NCI-H1417 treated with DMSO at 0.1 percent for 48 hours (cell line): ENCODE measurements around the gene DAGLA.

Source experiments
- DNase-seq: peaks from one replicate; lab custom pipeline; 2025; lab: John Stamatoyannopoulos, UW

DAGLA gene

DNA sequence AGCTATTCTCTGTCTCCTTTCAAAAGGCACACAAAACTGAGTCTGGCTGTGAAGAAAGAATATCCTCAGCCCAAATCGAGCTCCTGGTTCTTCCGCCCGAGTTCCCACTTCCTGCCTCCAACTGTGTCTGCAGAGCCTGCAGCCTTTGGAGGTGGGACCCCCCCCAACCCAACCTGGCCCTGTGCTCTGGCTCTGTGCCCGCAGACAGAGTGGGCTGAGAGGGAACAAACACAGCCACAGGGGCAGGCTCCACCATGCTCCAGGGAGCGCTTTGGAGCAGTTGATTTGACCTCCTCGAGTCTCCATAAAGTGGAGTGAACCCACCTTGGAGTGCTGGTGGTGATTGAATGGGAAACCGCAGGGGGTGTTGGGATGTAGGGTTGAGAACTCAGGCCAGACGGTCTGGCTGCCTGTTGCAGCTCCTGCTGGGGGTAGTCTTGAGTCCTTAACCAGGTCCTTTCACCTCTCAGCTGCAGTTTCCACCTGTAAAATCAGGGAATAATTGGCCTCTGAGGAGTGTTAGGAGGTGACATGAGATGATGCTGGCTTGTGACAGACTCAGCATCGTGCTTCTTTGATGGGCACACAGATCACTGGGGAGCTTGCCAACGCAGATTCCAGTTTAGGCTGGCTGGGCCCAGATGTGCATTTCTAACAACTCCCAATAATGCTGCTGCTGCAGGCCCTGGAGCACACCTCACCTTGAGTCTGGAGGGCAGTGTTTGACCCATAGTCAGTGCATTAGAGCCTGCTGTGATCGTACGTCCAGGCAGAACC, 11.4 kb downstream of the DAGLA start:
- DNase-seq: no peak

DNA sequence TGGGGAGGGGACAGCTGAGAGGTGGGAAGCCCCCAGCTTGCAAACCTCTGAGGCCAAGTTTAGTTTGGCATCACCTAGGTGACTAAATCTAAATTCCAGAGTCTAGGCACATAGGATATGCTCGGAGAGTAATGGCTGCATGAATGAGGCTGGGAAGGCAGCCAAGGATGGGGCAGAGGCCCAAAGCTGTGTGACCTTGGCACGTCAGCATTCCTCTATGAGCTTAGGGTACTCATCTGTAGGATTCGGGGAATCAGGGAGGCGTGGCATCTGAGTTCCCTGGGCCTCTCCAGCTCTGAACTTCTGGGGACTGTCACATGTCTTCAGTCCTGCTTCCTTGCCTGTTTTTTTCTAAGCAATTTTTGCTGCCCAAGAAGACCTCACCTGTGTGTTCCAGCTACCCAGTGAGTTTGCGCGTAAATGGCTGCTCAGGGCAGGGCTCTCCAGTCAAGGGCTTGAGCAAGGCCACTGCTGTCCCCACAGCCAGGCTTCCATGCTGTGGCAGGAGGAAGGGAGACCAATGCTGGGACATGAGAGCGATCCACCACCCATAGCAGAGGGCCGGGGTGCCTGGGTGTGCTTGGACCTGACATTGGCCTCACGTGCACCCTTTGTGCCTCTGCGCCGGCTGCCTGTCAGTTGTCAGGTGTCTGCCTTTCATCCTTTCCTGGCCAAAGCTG, 13.9 kb downstream of the DAGLA start:
- DNase-seq: no peak

DNA sequence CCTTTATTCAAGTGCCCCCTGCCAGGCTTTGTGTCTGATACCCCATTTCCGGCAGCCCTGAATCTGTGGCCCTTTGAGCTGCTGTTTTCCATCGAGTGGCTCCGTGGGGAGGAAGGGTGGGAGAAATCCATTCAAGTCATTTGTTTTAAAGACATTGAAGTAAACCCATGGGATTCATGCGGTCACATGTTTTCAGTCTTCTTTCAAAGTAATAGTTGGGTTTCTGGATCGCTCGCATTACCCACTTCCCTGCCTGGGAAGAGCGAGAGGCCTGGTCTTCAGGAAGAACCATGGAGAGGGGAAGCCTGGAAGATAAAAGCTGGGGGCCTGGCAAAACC, 14.4 kb downstream of the DAGLA start:
- DNase-seq: no peak

DNA sequence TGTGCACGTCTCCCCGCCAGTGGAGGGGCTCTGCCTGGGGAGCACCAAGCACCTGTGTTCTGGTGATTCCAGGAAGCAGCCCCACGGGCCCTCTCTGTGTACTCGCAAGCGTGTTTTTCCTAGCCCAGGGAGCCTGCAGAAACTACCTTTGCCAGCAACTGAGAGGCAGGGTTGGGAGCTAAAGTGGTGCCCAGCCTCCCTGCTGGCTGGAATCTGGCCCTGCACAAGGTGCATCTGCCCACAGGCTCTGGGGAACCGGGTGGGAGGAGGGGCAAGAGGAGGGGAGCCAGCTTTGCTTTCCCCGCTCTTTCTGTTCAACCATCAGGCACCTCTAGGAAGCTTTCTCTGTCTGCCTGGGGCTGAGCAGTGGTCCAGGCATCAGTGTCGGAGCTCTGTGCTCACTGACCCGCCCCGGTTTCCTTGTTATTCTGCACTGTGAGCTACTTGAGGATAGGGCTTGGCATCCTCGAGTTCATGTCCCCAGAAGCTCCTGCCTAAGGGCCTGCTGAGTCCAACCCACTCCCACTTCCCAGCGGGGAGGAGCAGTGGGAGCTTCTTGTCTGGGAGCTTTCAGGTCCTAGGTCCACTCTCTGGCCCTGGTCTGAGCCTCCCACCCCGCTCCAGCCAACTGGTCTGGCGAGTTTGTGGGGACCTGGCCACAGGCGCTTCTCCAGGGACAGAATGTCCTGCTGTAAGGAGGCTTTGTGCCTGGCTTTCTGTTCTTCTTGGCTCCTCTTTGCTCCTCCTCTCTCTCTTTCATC, 14.9 kb downstream of the DAGLA start:
- no peak for DNase-seq

DNA sequence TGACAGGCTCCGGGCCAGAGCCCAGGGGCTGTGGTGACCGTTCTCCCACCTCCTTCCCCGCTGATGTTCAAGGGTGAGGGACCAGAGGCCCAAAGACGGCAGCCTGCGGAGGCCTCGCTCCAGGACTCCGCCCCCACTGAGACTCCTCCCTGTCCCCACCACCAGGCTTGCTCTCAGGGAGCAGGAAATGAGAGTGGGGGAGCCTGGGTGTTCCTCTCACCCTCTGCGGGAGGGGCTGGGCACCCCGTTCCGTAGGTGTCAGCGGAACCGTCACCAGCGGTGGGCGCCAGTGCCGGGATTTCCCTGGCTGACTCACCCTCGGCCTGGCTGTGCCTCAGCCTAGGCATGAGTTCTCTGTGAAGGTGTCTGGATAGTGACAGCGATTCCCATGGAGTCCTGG, 15.7 kb downstream of the DAGLA start:
- no peak for DNase-seq

DNA sequence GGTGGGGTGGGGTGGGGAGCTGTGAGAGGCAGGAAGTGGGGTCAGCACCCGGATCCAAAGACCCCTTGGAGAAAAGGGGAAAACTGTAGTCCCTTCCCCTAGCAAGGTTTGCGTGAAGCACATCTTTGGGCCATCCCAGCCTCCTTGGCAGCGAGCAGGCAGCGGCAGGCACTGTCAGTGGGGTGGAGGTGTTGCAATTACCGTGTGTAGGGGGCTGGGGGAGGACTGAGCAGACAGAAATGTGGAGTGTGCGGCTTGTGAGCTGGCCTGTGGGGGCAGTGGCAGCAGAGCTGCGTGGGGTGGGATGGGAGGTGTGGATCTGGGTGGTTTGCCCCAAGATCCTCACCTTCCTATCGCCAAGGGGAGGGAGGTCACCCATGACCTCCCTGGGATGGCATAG, 16.4 kb downstream of the DAGLA start:
- no peak for DNase-seq

DNA sequence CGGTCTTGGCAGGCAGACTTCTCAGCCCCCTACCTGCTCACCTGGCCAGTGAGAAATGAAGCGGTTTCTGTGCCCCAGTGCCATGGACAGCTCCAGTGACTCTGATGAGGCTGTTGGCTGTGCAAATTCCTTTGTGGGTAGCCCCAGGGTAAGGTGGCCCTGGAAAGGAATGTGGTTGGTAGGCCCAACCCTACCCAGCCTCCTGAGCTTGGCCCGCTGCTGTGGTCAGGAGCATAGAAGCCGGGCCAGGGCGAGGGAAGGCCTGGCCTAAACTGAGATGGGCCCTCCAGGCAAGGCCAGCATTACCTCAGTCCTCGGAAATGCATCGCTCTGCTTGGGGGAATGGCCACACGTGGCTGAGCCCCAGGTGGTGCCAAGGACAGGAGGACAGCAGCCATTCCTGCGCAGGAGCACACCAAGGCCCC, 16.9 kb downstream of the DAGLA start:
- no peak for DNase-seq

DNA sequence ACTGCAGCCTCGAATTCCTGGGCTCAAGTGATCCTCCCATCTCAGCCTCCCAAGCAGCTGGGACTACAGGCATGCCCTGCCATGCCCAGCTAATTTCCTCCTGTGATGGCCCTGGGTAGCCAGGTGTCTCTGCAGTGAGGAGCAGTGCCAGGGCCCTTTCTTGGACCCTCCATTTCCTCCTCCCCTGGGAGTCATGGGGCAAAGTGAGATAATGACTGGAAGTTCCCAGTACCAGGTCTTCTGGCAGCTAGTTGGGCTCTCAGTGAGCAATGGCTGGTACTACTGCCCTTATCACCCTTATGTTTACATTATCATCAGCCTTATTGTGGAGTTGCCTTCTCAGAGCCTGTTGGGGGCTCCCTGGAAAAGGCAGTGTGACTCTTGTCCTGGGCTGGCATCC, 17.6 kb downstream of the DAGLA start:
- DNase-seq: no peak

DNA sequence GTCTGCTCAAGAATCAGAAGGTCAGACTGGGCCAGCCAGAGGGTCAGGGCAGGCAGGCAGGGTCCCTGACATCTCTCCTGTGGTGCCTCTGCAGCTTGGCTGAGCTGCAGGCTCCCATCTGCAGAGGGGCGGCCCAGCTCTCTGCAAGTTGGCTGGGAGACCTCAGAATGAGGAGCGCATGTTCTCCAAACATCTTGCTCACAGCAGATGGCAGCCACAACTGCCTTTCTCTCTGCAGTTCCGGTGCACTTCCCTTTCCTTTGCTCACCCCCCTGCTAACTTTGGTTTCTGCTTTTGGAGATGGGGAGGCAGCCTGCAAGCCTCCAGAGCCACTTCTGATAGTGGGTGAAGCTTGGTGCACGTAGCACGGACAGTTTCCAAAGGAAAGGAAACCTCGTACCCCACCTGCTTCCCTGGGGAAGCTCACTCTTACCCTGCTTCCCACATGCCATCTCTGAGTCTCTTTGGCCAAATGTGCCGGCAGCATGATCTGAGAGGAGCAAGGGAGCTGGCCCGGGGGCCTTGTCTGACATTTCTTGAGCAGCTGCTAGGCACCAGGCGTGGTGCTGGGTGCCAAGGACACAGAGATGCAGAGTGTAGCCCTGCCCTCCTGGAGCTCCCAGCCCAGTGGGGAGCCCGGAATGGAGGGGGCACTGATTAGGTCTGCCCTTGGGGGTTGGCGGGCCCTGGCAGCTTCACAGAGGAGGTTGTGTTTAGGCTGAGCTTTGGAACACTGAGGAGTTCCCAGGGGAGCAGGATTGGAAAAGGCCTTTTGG, 18.2 kb downstream of the DAGLA start:
- DNase-seq: no peak

DNA sequence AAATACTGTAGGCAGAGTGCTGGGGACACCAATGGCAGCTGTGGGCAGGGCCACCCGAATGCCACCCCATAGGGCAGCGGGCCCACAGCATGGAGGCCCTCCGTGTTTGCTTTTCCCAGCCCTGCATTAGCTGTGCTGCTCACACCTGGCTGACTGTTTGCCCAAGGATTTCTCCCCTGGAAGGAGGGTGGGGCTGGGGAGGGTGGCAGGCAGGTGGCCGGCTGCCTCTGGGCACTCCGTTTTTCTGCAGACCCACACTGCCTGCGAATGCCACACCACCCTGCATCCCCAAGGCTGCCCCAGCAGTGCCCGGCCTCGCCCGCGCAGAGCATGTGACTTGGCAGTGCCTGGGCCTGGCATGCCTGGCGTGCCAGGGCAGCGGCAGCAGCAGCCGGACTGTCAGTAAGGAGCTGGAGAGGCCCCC, 19.6 kb downstream of the DAGLA start:
- DNase-seq: peak; percentile 82

DNA sequence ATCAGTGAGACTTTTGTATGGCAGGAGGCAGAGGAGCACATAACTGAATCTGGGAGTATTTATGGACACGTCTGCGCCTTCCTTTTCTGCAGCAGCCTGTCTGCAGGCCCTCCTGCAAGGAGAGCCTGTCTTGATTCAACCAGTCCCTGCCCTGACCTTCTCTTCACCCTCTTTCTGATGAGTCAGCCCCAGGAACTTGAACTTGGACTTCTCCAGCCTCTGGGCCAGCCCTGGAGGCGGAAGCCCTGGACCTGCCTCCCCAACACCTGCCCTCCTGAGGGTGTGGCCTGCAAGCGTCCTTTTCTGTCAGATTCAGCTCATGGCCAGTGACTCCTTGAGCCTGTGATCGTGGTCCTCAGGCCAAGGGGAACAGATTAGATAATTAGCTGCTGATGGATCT, 20.0 kb downstream of the DAGLA start:
- no peak for DNase-seq

DNA sequence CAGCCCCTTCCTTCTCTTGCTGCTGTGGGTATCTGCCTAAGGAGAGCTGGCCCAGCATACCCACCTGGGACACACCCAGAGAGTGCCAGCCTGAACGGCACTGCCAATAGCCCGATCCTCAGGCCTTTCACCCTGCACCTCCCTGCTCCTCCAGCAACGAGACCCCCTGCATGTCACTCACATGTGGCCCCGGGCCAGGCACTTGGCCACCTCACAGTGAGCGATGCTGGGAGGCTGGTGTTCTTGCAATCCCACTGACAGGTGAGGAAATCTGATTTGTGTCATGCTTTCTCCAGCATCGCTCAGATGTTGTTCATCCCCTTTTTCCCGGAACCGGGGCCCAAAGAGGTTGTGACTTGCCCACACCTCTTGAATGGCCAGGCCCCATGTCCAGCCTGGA, 20.5 kb downstream of the DAGLA start:
- DNase-seq: no peak

DNA sequence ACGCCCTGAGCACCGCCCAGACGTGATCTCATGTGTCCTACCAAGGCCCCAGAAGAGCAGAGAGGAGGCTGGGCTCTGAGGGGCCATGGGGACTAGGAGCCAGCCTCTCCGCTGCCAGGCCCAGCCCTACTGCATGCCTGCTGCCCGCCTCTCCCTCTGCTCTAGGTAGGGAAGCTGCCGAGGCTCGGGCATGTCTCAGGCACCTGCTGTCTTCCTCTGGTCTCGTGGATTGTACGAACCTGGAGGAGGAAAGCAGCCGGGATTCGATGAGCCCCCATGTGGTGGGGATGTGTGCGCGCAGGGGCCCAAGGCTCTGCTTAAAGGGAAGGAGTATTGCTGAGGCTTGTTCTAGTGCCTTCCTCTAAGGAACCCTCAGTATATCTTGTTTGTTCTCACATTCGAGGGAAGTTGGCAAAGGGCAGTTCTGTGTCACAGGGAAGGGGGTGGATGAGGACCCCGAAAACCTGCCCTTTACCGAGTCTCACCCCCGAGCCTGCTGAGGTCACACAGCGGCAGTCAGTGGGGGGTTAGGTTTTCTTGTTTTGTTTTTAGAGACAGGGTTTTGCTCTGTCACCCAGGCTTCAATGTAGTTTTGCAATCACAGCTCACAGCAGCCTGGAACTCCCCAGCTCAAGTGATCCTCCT, 21.2 kb downstream of the DAGLA start:
- DNase-seq: peak; percentile 36

DNA sequence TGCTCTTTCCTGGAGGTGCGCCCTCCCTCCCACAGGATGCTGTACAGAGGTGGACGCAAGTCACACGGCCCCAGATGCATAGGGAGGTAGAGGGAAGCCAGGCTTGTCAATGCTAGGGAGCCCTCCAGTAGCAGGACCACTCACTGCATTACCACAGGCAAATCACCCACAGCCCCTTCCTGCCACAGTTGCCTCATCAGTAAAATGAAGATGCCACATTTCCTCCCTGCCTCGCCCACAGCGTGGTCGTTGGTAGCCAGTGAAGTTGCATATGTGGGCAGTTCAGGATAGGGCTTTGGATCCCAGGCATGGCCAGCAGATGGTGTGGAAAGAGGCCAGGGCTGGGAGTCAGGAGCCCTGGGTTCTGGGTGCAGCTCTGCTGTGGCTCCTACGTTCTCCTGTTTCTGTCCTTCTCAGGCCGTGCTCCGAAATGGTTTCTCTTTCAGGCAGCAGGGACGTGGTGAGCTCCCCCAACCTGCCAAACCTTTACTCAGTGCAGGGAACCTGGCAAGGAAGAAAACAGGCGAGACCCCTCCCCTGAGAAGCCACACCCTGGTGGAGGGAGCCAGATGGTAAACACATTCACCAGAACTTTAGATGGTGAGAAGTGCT, 22.6 kb downstream of the DAGLA start:
- DNase-seq: no peak

DNA sequence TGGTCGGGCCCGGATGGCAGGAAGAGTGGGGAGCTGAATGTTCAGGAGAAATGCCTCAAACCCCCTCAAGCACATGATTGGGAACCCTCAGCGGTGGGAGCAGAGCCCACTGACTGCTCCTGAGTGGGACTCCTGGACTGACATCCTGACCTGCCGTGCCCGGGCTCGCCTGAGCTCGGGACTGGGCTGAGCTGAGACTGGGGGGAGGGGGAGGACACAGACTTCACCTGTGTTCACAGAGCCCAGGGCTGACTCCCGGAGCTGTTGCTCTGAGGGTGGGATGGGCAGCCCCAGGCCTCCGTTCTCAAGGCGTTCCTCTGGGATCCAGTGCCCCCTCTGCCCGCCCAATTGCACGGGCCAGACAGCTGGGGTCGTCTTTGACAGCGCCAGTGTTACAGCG, 24.6 kb downstream of the DAGLA start:
- DNase-seq: no peak

DNA sequence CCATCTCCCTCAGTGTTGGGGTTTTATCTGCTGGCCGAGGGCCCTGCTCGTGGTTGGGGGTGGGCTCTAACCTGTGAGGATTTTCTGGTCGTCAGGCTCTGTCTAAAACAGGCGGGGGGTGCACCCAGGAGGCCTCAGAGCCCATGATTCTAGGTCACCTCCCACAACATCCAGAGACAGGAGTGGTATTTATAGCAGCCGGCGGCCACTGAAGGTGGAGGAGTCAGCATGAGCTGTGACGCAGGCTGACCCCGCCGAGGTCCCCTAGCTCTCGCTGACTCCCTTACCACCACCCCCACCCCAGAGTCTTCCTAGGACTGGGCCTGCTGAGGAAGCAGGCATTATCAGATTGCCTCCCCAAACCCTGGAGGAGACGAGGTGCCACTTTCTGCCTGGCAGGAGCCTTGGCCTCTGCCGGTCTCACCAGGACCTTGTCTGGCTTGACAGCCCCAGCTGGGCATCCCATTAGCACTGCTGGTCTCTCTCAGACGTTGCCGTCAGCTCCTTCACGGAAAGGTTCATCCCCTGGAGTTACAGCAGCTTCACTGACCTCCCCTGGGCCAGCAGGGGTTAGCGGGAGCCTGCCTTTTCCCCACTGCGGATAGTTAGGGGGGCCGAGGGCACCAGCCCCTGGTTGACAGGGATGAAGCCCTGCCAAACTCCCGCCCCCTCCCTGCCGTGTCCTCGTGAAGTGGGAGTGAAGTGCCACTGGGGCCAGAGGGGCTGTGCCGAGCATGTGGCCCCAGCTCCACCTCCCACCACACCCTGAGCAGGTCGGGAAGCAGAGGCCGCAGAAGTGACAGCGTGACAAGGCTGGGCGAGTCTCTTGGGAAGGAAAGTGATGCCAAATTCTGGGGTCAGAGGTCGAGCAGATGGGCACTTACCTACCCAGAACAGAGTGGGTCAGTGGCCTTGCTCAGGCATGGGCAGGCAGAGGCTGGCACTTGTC, 26.5 kb downstream of the DAGLA start:
- no peak for DNase-seq

DNA sequence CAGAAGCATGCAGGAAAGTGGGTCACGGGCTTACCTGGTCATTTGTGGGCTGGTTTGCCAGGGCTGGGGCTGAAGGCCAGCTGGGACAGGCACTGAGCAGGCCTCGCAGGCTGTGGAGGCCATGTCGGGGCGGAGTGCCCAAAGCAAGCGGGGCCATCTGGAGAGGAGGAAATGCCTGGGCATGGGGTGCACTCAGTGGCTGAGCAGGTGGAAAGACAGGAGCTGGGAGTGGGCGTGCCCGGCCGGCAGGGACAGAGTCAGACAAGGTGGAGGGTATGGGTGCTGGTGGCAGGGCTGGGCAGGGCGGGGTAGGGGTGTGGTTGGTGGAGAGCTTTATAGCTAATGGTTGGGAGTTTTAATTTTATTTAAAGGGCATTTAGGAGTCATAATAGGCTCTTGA, 27.4 kb downstream of the DAGLA start:
- no peak for DNase-seq

DNA sequence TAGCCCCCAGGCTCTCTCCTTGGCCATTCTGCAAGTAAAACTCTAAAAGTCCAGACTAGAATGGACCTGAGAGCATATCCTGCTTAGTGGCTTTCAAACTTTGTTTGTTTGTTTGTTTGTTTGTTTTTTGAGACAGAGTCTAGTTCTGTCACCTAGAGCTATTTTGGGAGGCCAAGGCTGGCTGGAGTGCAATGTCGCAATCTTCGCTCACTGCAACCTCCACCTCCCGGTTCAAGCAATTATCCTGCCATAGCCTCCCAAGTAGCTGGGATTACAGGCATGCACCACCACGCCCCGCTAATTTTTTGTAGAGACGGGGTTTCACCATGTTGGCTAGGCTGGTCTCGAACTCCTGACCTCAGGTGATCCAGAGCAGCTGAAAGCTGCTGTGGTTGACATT, 28.9 kb downstream of the DAGLA start:
- DNase-seq: no peak

DNA sequence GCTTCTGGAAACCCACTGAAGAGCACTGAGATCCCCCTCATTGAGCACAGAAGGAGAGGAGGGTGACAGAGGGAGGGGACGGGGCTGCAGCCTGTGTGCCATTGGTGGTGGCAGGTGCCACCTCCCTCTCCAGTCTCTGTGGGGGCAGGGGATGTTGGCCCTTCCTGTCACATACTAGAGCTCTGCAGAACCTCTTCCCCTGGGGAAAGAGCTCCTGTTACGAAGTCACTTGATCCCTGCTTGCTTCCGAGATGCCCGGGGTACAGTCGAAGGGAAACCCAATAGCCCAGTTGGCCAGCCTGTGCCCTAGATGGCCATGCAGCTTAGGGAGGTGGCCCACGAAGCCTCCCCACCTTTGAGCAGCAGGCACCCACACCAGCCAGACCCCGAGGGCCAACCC, 29.4 kb downstream of the DAGLA start:
- DNase-seq: no peak

DNA sequence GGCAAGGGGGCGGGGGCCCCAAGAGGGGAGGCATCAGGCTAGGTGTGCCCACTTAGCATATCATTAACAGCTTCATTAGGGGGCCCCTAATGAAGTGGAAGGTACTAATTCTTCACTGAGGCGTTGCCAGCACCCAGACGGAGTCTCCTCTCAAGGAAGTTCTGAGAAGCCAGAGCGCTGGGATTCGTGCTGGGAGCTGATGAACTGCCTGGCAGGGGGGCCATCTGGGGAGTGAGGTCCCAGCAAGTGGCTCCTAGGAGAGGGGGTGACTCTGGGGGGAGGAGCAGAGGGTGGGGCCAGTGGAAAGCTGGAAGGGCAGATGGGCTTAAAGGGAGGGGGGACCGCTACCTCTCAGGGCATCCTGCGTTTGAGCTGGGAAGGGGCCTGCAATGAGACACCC, 29.8 kb downstream of the DAGLA start:
- DNase-seq: no peak
